GM23248 (cell line): Measurements from ENCODE around the gene PPM1H.

Experiments used
- EZH2 ChIP-seq: fragments of 200-600 bp; sonication (generic); IDR thresholded peaks from 2 replicates; pipeline ENCODE4 v1.6.1; 2018; ENCODE audit warnings: antibody characterized with exemption, mild to moderate bottlenecking; ENCODE audit not compliant: insufficient read depth, poor library complexity, severe bottlenecking
- EZH2phosphoT487 ChIP-seq: fragments of 200-600 bp; sonication (generic); IDR thresholded peaks from 2 replicates; pipeline ENCODE4 v1.6.1; 2018; ENCODE audit warnings: antibody characterized with exemption, moderate library complexity, mild to moderate bottlenecking, low read depth; ENCODE audit not compliant: insufficient read depth

DNA sequence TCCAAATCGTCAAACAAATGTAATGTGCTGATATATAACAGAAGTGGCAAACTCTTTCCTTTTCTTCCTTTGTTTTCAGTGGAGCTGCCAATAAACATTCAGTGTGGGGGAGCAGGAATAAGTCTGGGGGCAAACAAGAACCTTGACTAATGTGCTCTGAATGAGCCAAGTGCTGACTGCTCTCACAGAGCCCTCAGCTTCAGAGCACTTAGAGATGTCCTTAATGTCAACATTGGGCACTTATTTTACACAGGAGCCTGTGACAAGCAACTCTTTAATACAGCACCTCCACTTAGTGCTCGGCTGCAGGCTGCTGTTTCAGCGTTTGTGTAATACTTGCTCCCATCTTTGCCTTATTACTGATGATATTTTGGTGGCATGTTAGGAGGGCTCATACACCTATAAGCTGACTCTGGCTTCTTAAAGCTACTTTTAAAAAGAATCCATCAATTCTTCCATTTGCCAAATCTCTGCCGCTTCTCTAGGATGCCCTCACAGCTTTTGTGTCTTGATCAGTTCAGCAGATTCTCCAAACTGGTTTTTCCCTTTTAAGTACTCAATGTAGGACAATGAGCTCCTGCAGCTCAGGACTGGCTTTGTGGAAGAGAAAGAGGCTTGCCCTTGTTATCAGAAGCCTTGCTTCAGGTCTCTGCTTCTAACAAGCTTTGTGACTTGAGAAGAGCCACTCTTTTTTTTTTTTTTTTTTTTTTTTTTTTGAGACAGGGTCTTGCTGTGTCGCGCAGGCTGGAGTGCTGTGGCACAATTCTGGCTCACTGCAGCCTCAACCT, 261.7 kb downstream of the PPM1H start:
- TF ChIP-seq EZH2phosphoT487 (no peak), EZH2 (no peak)
